Activated B cell treated with CpG ODN at 0.5 μM for 24 hours (primary cell): ENCODE results near the gene ARHGAP26. TPM values are rescaled to one million over a fixed set of nuclear protein-coding genes. Genes with fewer than 3 reads are reported as not detected.
A peak's percentile ranks its signal among the peaks of the same experiment; 100 is the strongest.

Experiments used
- ATAC-seq: fragments of 200-7000 bp; cut with Tn5 transposase; one replicate; pipeline ENCODE4 v1.10.0; 2021; ENCODE audit warnings: low read depth, mild to moderate bottlenecking, moderate library complexity
- CTCF ChIA-PET: fragments of 350-600 bp; sonication (Branson Sonifier 250); formaldehyde crosslinking; loops from one replicate; lab custom pipeline; 2021; ENCODE audit warnings: antibody characterized with exemption; lab: Charles Lee
- POLR2A ChIA-PET: fragments of 350-600 bp; sonication (Branson Sonifier 250); formaldehyde crosslinking; loops from one replicate; lab custom pipeline; 2021; ENCODE audit warnings: antibody characterized with exemption; lab: Charles Lee
- DNase-seq: peaks from one replicate; pipeline ENCODE4 v3.0.0; 2022
- H3K27ac Mint-ChIP-seq: one replicate; pipeline ENCODE4 v1.8.0; 2020; ENCODE audit warnings: mixed read lengths
- H3K27me3 Mint-ChIP-seq: one replicate; pipeline ENCODE4 v1.8.0; 2021; ENCODE audit warnings: mixed read lengths
- H3K36me3 Mint-ChIP-seq: one replicate; pipeline ENCODE4 v1.8.0; 2021; ENCODE audit warnings: low read depth, mixed read lengths
- H3K4me1 Mint-ChIP-seq: one replicate; pipeline ENCODE4 v1.8.0; 2021; ENCODE audit warnings: mixed read lengths
- H3K4me3 Mint-ChIP-seq: one replicate; pipeline ENCODE4 v1.8.0; 2020; ENCODE audit warnings: mild to moderate bottlenecking, mixed read lengths
- H3K9me3 Mint-ChIP-seq: one replicate; pipeline ENCODE4 v1.8.0; 2020; ENCODE audit warnings: mixed read lengths
- intact Hi-C: fragments of 100-400 bp; cut with micrococcal nuclease; formaldehyde crosslinking; loops from one replicate; pipeline ENCODE4 v1.15.1; 2024
- total RNA-seq: library from RNA; stranded (reverse); gene quantifications from 2 replicates; pipeline ENCODE4 v1.2.3, GENCODE V29; 2022
- TF ChIP-seq, protein P1 (sequence below): fragments of 200-600 bp; IDR thresholded peaks from one replicate; pipeline ENCODE4 v1.8.0; 2022; ENCODE audit warnings: antibody characterized with exemption, mild to moderate bottlenecking

Gene ARHGAP26
- total RNA-seq, 1 donor from 2014 or later = 20.9 TPM

DNA sequence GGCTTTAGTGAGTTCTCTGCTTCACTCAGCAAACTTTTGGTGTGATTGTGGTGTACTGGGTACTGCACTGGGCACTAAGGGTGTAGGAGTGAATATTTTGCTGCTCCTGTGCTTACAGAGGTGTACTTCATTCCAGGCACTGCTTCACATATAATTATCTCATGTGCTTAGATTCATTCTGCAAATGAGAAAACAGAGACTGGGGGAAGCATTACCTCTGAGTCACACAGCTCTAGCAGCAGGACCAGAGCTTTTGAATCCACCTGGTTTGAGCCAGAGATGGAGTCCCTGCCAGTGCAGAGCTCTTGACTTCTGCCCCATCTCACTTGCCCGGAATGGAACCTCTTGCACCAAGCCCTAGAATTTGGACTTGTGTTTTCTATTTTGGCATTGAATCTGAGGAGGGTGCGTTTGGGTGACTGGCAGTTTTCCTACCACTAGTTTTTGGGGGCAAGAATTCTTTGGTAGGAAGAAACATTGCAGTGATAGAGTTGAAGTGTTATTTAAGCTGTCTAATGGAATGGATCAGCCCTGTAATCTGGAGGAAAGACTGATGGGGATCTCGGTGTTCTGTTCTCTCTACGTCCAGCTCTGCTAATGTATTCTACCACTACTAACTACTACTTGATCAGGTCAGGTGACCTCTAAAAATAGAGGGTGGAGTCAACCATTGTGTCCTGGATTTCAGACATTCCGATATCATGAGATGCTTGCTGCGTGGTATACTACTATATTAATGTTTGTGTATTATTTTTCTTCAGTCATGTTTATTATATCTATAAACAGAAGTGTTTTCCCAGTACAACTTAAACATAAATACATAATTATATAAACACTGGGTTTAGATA lies 2.5 kb downstream of the ARHGAP26 start:
- peak overlapping the region; percentile 15 for H3K4me3 Mint-ChIP-seq
- no peaks in the 10 kb centered on the region for H3K9me3 Mint-ChIP-seq
- TF ChIP-seq, protein P1, sequence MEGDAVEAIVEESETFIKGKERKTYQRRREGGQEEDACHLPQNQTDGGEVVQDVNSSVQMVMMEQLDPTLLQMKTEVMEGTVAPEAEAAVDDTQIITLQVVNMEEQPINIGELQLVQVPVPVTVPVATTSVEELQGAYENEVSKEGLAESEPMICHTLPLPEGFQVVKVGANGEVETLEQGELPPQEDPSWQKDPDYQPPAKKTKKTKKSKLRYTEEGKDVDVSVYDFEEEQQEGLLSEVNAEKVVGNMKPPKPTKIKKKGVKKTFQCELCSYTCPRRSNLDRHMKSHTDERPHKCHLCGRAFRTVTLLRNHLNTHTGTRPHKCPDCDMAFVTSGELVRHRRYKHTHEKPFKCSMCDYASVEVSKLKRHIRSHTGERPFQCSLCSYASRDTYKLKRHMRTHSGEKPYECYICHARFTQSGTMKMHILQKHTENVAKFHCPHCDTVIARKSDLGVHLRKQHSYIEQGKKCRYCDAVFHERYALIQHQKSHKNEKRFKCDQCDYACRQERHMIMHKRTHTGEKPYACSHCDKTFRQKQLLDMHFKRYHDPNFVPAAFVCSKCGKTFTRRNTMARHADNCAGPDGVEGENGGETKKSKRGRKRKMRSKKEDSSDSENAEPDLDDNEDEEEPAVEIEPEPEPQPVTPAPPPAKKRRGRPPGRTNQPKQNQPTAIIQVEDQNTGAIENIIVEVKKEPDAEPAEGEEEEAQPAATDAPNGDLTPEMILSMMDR = no peak
- peaks cover 25% of the 10 kb centered on the region for H3K4me1 Mint-ChIP-seq
- ChIA-PET CTCF (interaction anchor here (2.0 to 5.5 kb wide), 2 partner anchors 25 to 95 kb away, joined by 11 to 47 read pairs; no protein-coding TSS in a partner anchor), POLR2A (interaction anchor here (1.3 kb wide), 1 partner anchor 20 kb away, joined by 4 read pairs; no protein-coding TSS in a partner anchor)
- no peak overlapping the region for H3K27ac Mint-ChIP-seq
- peaks cover 8% of the 10 kb centered on the region for H3K36me3 Mint-ChIP-seq
- no peaks in the 10 kb centered on the region for H3K27me3 Mint-ChIP-seq
- no peak for DNase-seq
- ATAC-seq = no peak
- intact Hi-C loops = loop anchor here (5.0 to 10.0 kb wide), 4 partner anchors 232 to 1400 kb away; partner anchors contain the start of genes KCTD16, RNF14 and YIPF5

DNA sequence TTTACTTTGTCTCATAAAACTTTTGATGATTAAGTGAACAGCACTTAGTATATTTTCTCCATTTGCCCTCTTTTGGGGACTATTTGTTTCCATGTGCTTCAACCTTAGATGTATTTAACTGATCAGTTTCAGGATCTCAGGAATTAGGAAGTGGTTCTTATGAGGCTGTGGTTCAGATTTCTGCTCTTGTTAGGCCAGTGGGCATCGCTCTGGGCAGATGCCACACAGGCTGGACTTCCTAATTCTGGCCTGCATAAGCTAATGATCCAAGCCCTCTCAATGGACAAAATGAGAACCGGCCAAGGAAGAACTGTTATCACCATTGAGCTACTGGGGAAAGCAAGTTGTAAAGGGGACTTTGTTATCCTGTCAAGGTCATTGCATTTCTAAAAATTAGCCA lies 6.9 kb downstream of the ARHGAP26 start:
- DNase-seq (no peak), ATAC-seq (no peak)
- H3K27ac Mint-ChIP-seq = no peak overlapping the region
- H3K9me3 Mint-ChIP-seq = no peaks in the 10 kb centered on the region
- H3K4me1 Mint-ChIP-seq = peaks cover 8% of the 10 kb centered on the region
- intact Hi-C loops = loop anchor here (10.0 kb wide), 1 partner anchor 228 kb away; no protein-coding TSS in a partner anchor
- TF ChIP-seq, protein P1 = no peak
- no peaks in the 10 kb centered on the region for H3K36me3 Mint-ChIP-seq
- POLR2A ChIA-PET = no interaction called here
- no peaks in the 10 kb centered on the region for H3K27me3 Mint-ChIP-seq
- no peak overlapping the region for H3K4me3 Mint-ChIP-seq
- CTCF ChIA-PET = no interaction called here

DNA sequence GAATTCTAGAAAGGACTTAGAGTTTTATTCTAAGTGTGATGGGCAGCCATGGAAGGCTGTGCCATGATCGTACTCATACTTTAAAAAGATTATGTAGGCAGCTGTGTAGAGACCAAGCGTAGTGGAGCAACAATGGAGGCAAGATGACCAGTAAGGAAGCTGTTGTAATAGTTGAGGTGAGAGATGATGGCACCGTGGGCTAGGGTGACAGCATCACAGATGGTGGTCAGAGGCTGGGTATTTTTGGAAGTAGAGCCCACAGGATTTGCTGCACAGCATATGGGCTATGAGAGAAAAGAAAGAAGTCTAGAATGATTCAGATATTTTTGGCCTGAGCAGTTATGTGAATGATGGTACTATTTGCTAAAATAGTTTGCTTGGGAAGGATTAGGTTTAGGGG lies 7.7 kb downstream of the ARHGAP26 start:
- TF ChIP-seq, protein P1 = no peak
- intact Hi-C loops = loop anchor here (10.0 kb wide), 1 partner anchor 227 kb away; no protein-coding TSS in a partner anchor
- no peak for DNase-seq
- Mint-ChIP-seq H3K4me1 (peaks cover 6% of the 10 kb centered on the region), H3K27me3 (no peaks in the 10 kb centered on the region), H3K9me3 (no peaks in the 10 kb centered on the region), H3K36me3 (no peaks in the 10 kb centered on the region), H3K4me3 (no peak overlapping the region), H3K27ac (no peak overlapping the region)
- POLR2A ChIA-PET = no interaction called here
- ATAC-seq = no peak
- CTCF ChIA-PET = no interaction called here

DNA sequence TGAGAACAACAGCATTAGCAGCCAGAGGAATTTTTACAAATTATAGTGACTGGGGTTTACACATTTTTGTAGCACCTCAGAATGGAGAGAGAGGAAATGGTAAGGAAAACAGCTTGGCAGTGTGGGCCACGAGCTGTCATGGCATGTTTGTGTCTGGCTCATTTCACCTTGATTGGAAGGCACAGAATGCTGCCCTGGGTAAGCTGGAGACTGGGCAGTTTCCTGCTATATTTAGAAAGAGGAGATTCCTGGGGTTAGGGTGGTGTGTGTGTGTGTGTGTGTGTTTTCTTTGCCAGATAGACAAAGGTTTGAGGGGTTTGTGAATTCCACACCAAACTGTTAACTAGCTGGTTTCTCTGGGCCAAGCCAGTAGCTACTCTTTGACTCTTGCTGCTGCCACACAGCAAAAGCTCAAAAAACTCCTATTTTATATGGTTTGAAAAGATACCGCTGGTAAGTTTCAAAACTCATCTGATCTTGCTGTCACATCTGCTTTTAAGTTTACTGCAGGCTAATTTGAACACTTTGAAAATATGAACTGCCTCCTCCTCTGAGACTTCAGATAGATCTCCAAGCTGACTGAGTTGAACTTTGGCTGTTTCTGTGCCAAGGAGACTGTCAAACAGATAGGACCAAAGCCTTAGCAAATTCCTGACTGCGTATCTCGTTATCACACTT lies 9.1 kb downstream of the ARHGAP26 start:
- DNase-seq (no peak), ATAC-seq (no peak)
- ChIA-PET POLR2A (no interaction called here), CTCF (interaction anchor here (1.0 to 1.8 kb wide), 2 partner anchors 53 to 87 kb away, joined by 3 to 4 read pairs; no protein-coding TSS in a partner anchor)
- H3K27me3 Mint-ChIP-seq = no peaks in the 10 kb centered on the region
- no peaks in the 10 kb centered on the region for H3K36me3 Mint-ChIP-seq
- H3K9me3 Mint-ChIP-seq = no peaks in the 10 kb centered on the region
- no peak overlapping the region for H3K4me3 Mint-ChIP-seq
- H3K4me1 Mint-ChIP-seq = peaks cover 11% of the 10 kb centered on the region
- H3K27ac Mint-ChIP-seq = no peak overlapping the region
- intact Hi-C loops = loop anchor here (10.0 kb wide), 1 partner anchor 225 kb away; no protein-coding TSS in a partner anchor
- TF ChIP-seq, protein P1 = no peak

DNA sequence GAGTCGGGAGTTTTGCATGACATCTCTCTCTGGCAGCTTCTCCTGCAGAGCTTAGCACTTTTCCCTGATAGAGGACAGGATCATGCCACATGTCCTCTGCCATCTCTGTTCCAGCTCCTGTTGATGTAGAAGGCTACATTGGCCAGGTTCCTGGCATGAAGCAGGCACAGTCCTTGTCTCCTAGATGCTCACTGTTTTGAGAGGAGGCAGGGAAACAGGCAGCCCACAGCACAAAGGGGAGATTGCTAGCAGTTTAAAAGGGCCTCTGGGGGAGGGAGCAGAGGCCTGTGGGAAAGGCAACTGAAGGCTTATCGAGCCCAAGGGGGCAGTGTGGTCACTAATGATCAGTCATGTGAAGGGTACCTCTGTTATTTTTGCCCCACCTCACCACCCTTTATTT lies 10.7 kb downstream of the ARHGAP26 start:
- no peak for ATAC-seq
- DNase-seq = no peak
- H3K27me3 Mint-ChIP-seq = no peaks in the 10 kb centered on the region
- no peak overlapping the region for H3K27ac Mint-ChIP-seq
- POLR2A ChIA-PET = no interaction called here
- peaks cover 10% of the 10 kb centered on the region for H3K4me1 Mint-ChIP-seq
- TF ChIP-seq, protein P1 = no peak
- H3K36me3 Mint-ChIP-seq = no peaks in the 10 kb centered on the region
- intact Hi-C loops = no loop called here
- no peak overlapping the region for H3K4me3 Mint-ChIP-seq
- CTCF ChIA-PET = no interaction called here
- H3K9me3 Mint-ChIP-seq = no peaks in the 10 kb centered on the region
